WTC11 (cell line): ENCODE measurements around the gene PARS2. TPM values are rescaled to one million over a fixed set of nuclear protein-coding genes. Genes with fewer than 3 reads are reported as not detected.

ENCODE experiments used
- ATAC-seq: fragments of 200-7000 bp; cut with Tn5 transposase; 2 replicates; pipeline ENCODE4 v1.10.0; 2021; ENCODE audit warnings: mild to moderate bottlenecking, moderate library complexity
- CTCF ChIA-PET: fragments of 300-600 bp; sonication (Branson Sonifier 250); formaldehyde crosslinking; loops from one replicate; lab custom pipeline; 2021; ENCODE audit warnings: antibody characterized with exemption; lab: Charles Lee
- POLR2A ChIA-PET: fragments of 350-600 bp; sonication (Branson Sonifier 250); formaldehyde crosslinking; loops from one replicate; lab custom pipeline; 2021; ENCODE audit warnings: antibody characterized with exemption; lab: Charles Lee
- DNase-seq: peaks from one replicate; pipeline ENCODE4 v3.0.0; 2021; ENCODE audit warnings: low spot score
- H3K27ac Mint-ChIP-seq: 2 replicates; pipeline ENCODE4 v1.8.0; 2021; ENCODE audit warnings: mixed read lengths
- H3K27me3 Mint-ChIP-seq: 2 replicates; pipeline ENCODE4 v1.8.0; 2021; ENCODE audit warnings: low read depth, mild to moderate bottlenecking, moderate library complexity, mixed read lengths
- H3K36me3 Mint-ChIP-seq: 2 replicates; pipeline ENCODE4 v1.8.0; 2021; ENCODE audit warnings: mixed read lengths
- H3K4me1 Mint-ChIP-seq: 2 replicates; pipeline ENCODE4 v1.8.0; 2022; ENCODE audit warnings: mixed read lengths
- H3K4me3 Mint-ChIP-seq: 2 replicates; pipeline ENCODE4 v1.8.0; 2021; ENCODE audit warnings: mild to moderate bottlenecking, moderate library complexity, mixed read lengths
- H3K9me3 Mint-ChIP-seq: 2 replicates; pipeline ENCODE4 v1.8.0; 2021; ENCODE audit warnings: mixed read lengths
- AR ChIP-seq: fragments of 250-450 bp; sonication (Bioruptor Pico); IDR thresholded peaks from 2 replicates; pipeline ENCODE4 v1.9.0; 2021; ENCODE audit warnings: mild to moderate bottlenecking
- E2F4 ChIP-seq: sonication (generic); formaldehyde crosslinking; IDR thresholded peaks from 2 replicates; pipeline ENCODE4 v1.8.1; 2022; ENCODE audit warnings: low read depth, mild to moderate bottlenecking, moderate library complexity, missing genetic modification reagents, borderline replicate concordance
- ELF4 ChIP-seq: sonication (generic); formaldehyde crosslinking; IDR thresholded peaks from 2 replicates; pipeline ENCODE4 v1.8.1; 2022; ENCODE audit warnings: low read depth, mild to moderate bottlenecking, moderate library complexity, missing genetic modification reagents
- FOXK1 ChIP-seq: sonication (generic); formaldehyde crosslinking; IDR thresholded peaks from 2 replicates; pipeline ENCODE4 v1.8.0; 2022; ENCODE audit warnings: mild to moderate bottlenecking, moderate library complexity, missing genetic modification reagents
- HMGA2 ChIP-seq: fragments of 250-450 bp; sonication (Bioruptor Pico); IDR thresholded peaks from 2 replicates; pipeline ENCODE4 v1.4.0; 2021; ENCODE audit warnings: mild to moderate bottlenecking, moderate library complexity
- OVOL2 ChIP-seq: fragments of 250-450 bp; sonication (Bioruptor Pico); IDR thresholded peaks from 2 replicates; pipeline ENCODE4 v1.9.0; 2021; ENCODE audit warnings: mild to moderate bottlenecking, borderline replicate concordance
- SMAD3 ChIP-seq: sonication (generic); formaldehyde crosslinking; IDR thresholded peaks from 2 replicates; pipeline ENCODE4 v1.8.0; 2022; ENCODE audit warnings: missing genetic modification reagents, mild to moderate bottlenecking, borderline replicate concordance
- SMAD4 ChIP-seq: sonication (generic); formaldehyde crosslinking; IDR thresholded peaks from 2 replicates; pipeline ENCODE4 v1.8.0; 2022; ENCODE audit warnings: mild to moderate bottlenecking, missing genetic modification reagents
- SOX15 ChIP-seq: fragments of 250-450 bp; sonication (Bioruptor Pico); IDR thresholded peaks from 2 replicates; pipeline ENCODE4 v1.9.0; 2021; ENCODE audit warnings: mild to moderate bottlenecking
- ZNF671 ChIP-seq: fragments of 250-450 bp; sonication (Bioruptor Pico); IDR thresholded peaks from 2 replicates; pipeline ENCODE4 v1.8.0; 2021; ENCODE audit warnings: mild to moderate bottlenecking
- total RNA-seq: library from RNA; stranded (reverse); gene quantifications from 3 replicates; pipeline ENCODE4 v1.2.3, GENCODE V29; 2021
- TF ChIP-seq, protein P1 (sequence below): sonication (generic); formaldehyde crosslinking; conservative IDR thresholded peaks from 2 replicates; pipeline ENCODE4 v1.8.1; 2023; ENCODE audit warnings: mild to moderate bottlenecking, low read depth, missing genetic modification reagents, moderate library complexity
- TF ChIP-seq, protein P2 (sequence below): fragments of 250-450 bp; sonication (Bioruptor Pico); conservative IDR thresholded peaks from 2 replicates; pipeline ENCODE4 v1.9.0; 2021; ENCODE audit warnings: mild to moderate bottlenecking
- TF ChIP-seq, protein P3 (sequence below): sonication (generic); formaldehyde crosslinking; IDR thresholded peaks from 2 replicates; pipeline ENCODE4 v1.8.1; 2023; ENCODE audit warnings: mild to moderate bottlenecking, missing genetic modification reagents
- TF ChIP-seq, protein P4 (sequence below): fragments of 250-450 bp; sonication (Bioruptor Pico); IDR thresholded peaks from 2 replicates; pipeline ENCODE4 v1.9.0; 2021; ENCODE audit warnings: mild to moderate bottlenecking, borderline replicate concordance

PARS2 gene
- total RNA-seq, 1 experiment from 2014 or later, result 11.5 TPM

GRCh38 chr1:54758678-54759348, 5.5 kb downstream of the PARS2 start (continued):
- TF ChIP-seq, protein P1, sequence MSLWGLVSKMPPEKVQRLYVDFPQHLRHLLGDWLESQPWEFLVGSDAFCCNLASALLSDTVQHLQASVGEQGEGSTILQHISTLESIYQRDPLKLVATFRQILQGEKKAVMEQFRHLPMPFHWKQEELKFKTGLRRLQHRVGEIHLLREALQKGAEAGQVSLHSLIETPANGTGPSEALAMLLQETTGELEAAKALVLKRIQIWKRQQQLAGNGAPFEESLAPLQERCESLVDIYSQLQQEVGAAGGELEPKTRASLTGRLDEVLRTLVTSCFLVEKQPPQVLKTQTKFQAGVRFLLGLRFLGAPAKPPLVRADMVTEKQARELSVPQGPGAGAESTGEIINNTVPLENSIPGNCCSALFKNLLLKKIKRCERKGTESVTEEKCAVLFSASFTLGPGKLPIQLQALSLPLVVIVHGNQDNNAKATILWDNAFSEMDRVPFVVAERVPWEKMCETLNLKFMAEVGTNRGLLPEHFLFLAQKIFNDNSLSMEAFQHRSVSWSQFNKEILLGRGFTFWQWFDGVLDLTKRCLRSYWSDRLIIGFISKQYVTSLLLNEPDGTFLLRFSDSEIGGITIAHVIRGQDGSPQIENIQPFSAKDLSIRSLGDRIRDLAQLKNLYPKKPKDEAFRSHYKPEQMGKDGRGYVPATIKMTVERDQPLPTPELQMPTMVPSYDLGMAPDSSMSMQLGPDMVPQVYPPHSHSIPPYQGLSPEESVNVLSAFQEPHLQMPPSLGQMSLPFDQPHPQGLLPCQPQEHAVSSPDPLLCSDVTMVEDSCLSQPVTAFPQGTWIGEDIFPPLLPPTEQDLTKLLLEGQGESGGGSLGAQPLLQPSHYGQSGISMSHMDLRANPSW (CRISPR knock-in tag), result no peak
- TF ChIP-seq E2F4 (CRISPR knock-in tag), result no peak
- no peak for TF ChIP-seq FOXK1 (CRISPR knock-in tag)
- no peak for TF ChIP-seq AR (CRISPR knock-in tag)

- H3K27me3 Mint-ChIP-seq, result no peaks in the 10 kb centered on the region
- ATAC-seq, result no peak
- no peak overlapping the region for H3K4me3 Mint-ChIP-seq
- peaks cover 3% of the 10 kb centered on the region; the same call in 1 of the 2 replicates for H3K4me1 Mint-ChIP-seq
- no peaks in the 10 kb centered on the region for H3K9me3 Mint-ChIP-seq
- CTCF ChIA-PET, result no interaction called here
- no peak overlapping the region for H3K27ac Mint-ChIP-seq
- POLR2A ChIA-PET, result no interaction called here
- no peak for DNase-seq
- H3K36me3 Mint-ChIP-seq, result 0 out of 2 replicates have a peak, but pooled peaks cover 8% of the 10 kb centered on the region
- TF ChIP-seq FOXK1 (CRISPR knock-in tag), result no peak
- TF ChIP-seq SOX15, result no peak
- no peak for TF ChIP-seq HMGA2 (CRISPR knock-in tag)
- TF ChIP-seq OVOL2 (CRISPR knock-in tag), result no peak
- TF ChIP-seq SMAD4 (CRISPR knock-in tag), result no peak
- TF ChIP-seq SMAD3 (CRISPR knock-in tag), result no peak
- TF ChIP-seq ZNF671 (CRISPR knock-in tag), result no peak
These were observed 6.5 kb downstream of the PARS2 start for GRCh38 chr1:54757833-54758232.

DNA sequence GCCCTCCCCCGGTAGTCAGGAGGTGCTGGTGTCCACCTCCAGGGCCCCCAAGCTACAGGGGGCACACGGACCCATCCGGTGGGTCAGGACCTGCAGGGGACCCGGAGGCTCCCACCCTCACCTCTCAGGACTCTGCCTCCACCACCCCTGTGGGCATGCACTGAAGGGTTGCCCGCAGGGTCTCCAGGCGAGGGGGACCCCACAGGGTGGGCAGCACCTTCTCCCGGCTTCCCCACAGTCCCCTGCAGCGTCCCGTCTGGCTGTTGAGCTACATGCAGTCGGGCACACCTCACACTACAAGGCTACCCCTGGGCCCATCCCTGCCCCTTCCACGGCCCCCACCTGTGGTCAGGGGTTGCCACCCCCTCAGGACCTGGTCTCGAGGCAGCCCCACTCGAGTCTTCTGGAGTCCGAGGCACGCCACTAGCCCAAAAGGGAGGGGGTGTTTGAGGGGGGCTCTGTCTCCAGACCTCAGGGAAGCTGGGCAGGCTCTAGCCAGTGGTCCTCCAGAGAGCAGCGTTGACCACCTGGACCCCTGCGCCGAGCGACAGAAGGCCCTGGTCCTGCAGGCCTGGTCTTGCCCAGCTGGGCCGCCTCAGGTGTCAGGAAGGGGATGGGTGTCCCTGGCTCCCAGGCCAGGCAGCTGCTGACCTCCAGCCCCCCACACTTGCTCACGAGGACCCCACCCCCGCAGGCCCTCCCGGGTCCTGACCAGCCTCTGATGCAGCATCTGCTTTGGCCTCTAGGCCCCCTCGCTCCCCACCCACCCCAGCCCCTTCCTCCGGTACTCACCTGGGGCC, 9.6 kb downstream of the PARS2 start:
- H3K9me3 Mint-ChIP-seq, result no peaks in the 10 kb centered on the region
- peaks cover 18% of the 10 kb centered on the region for H3K4me1 Mint-ChIP-seq
- ATAC-seq, result no peak
- no peak overlapping the region for H3K27ac Mint-ChIP-seq
- no peaks in the 10 kb centered on the region for H3K27me3 Mint-ChIP-seq
- H3K36me3 Mint-ChIP-seq, result 0 out of 2 replicates have a peak, but pooled peaks cover 8% of the 10 kb centered on the region
- ChIA-PET POLR2A (no interaction called here), CTCF (interaction anchor here (2.2 kb wide), 1 partner anchor 38 kb away, joined by 8 read pairs; no protein-coding TSS in a partner anchor)
- no peak for DNase-seq
- H3K4me3 Mint-ChIP-seq, result no peak overlapping the region
- TF ChIP-seq, protein P2, sequence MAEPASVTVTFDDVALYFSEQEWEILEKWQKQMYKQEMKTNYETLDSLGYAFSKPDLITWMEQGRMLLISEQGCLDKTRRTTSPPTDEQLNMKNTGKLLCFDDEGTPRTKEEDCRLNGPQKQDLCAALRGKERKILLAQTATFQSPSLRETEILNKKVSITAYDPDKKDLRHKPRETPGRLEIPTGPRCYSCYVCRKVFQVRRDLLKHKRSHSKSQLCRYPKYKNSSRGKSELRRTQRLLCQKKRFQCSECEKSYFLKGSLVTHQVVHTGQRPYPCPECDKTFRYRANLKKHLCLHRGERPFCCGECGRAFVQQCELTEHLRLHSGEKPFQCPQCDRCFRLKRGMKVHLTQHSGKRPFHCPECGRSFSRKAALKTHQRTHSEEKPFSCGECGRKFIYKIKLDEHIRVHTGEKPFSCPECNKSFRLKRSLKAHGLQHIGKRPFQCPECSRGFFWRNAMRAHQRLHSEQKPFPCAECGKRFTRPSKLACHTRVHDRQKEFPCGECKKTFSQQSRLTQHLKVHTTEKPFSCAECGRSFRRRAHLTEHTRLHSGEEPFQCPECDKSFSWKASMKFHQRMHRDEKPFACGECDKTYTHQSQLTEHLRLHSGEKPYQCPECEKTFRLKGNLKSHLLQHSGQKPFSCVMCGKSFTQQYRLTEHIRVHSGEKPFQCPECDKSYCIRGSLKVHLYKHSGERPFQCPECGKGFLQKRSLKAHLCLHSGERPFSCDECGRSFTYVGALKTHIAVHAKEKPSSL (CRISPR knock-in tag), result no peak
- no peak for TF ChIP-seq ELF4 (CRISPR knock-in tag)
- TF ChIP-seq, protein P3, sequence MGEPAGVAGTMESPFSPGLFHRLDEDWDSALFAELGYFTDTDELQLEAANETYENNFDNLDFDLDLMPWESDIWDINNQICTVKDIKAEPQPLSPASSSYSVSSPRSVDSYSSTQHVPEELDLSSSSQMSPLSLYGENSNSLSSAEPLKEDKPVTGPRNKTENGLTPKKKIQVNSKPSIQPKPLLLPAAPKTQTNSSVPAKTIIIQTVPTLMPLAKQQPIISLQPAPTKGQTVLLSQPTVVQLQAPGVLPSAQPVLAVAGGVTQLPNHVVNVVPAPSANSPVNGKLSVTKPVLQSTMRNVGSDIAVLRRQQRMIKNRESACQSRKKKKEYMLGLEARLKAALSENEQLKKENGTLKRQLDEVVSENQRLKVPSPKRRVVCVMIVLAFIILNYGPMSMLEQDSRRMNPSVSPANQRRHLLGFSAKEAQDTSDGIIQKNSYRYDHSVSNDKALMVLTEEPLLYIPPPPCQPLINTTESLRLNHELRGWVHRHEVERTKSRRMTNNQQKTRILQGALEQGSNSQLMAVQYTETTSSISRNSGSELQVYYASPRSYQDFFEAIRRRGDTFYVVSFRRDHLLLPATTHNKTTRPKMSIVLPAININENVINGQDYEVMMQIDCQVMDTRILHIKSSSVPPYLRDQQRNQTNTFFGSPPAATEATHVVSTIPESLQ, result no peak
- TF ChIP-seq, protein P4, sequence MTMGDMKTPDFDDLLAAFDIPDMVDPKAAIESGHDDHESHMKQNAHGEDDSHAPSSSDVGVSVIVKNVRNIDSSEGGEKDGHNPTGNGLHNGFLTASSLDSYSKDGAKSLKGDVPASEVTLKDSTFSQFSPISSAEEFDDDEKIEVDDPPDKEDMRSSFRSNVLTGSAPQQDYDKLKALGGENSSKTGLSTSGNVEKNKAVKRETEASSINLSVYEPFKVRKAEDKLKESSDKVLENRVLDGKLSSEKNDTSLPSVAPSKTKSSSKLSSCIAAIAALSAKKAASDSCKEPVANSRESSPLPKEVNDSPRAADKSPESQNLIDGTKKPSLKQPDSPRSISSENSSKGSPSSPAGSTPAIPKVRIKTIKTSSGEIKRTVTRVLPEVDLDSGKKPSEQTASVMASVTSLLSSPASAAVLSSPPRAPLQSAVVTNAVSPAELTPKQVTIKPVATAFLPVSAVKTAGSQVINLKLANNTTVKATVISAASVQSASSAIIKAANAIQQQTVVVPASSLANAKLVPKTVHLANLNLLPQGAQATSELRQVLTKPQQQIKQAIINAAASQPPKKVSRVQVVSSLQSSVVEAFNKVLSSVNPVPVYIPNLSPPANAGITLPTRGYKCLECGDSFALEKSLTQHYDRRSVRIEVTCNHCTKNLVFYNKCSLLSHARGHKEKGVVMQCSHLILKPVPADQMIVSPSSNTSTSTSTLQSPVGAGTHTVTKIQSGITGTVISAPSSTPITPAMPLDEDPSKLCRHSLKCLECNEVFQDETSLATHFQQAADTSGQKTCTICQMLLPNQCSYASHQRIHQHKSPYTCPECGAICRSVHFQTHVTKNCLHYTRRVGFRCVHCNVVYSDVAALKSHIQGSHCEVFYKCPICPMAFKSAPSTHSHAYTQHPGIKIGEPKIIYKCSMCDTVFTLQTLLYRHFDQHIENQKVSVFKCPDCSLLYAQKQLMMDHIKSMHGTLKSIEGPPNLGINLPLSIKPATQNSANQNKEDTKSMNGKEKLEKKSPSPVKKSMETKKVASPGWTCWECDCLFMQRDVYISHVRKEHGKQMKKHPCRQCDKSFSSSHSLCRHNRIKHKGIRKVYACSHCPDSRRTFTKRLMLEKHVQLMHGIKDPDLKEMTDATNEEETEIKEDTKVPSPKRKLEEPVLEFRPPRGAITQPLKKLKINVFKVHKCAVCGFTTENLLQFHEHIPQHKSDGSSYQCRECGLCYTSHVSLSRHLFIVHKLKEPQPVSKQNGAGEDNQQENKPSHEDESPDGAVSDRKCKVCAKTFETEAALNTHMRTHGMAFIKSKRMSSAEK (CRISPR knock-in tag), result no peak
